ENCODE data around the gene MIP.

Gene MIP

DNA sequence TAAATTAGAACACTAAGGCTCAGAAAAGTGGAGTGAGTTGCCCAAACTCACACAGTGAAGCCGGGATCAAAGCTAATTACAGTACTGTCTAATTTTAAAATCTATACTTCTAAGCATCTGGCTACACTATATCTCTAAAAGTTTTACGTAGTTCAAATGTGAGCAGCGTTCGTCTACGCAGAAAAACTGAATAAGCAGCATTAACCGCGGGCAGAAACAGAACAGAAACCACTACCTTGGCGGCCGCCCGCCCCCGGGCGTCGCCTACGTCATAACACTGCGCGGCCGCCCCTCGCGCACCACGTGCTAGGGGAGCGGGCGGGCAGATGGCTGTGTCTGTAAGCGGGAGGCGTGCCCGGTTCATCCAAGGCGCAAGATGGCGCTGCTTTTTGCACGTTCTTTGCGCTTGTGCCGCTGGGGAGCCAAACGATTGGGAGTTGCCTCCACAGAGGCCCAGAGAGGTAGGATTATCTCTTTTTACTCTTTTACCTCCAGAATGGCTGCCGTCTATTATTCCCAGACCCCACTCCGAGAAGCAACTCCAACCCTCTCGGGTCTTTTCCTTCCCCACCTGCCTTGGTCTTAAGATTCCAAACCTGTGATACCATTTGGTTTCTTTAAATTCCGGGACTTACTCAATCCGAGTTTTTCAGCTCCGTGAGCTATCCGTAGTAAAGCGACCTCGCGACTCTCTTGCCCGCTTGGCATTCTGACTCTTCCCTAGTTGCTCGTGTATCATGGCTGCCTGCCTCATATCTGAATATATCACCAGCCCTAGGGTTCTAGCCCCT is 14.0 kb upstream of the MIP start, which contains the start of gene SPRYD4 (continued):
- peak; percentile 70; the same call in 1 of the 2 replicates for TF ChIP-seq ZNF76 (tag by site-specific recombination; IDR thresholded peaks at IDR 0.05; ENCODE audit: borderline replicate concordance, low read depth)
- TF ChIP-seq KLF7 (tag by site-specific recombination; IDR thresholded peaks at IDR 0.05; ENCODE audit: borderline replicate concordance), result peak; percentile 70
- no peak; the same call in 1 of the 2 replicates for TF ChIP-seq OSR2 (tag by site-specific recombination; IDR thresholded peaks at IDR 0.05)
- TF ChIP-seq EGR2 (tag by site-specific recombination; IDR thresholded peaks at IDR 0.05; ENCODE audit: low read depth), result peak; percentile 79
- TF ChIP-seq ZNF514 (tag by site-specific recombination; IDR thresholded peaks at IDR 0.05), result no peak
- no peak for TF ChIP-seq ZNF223 (tag by site-specific recombination; IDR thresholded peaks at IDR 0.05)
- peak; percentile 87; the same call in 1 of the 2 replicates for TF ChIP-seq ZFP37 (tag by site-specific recombination; IDR thresholded peaks at IDR 0.05)
- TF ChIP-seq GLIS2 (tag by site-specific recombination; IDR thresholded peaks at IDR 0.05), result peak; percentile 71
- TF ChIP-seq YY2 (tag by site-specific recombination; IDR thresholded peaks at IDR 0.05), result peak; percentile 72
- TF ChIP-seq SCRT1 (tag by site-specific recombination; IDR thresholded peaks at IDR 0.05; ENCODE audit: borderline replicate concordance), result no peak
- TF ChIP-seq, protein P1, sequence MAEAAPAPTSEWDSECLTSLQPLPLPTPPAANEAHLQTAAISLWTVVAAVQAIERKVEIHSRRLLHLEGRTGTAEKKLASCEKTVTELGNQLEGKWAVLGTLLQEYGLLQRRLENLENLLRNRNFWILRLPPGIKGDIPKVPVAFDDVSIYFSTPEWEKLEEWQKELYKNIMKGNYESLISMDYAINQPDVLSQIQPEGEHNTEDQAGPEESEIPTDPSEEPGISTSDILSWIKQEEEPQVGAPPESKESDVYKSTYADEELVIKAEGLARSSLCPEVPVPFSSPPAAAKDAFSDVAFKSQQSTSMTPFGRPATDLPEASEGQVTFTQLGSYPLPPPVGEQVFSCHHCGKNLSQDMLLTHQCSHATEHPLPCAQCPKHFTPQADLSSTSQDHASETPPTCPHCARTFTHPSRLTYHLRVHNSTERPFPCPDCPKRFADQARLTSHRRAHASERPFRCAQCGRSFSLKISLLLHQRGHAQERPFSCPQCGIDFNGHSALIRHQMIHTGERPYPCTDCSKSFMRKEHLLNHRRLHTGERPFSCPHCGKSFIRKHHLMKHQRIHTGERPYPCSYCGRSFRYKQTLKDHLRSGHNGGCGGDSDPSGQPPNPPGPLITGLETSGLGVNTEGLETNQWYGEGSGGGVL (tag by site-specific recombination; IDR thresholded peaks at IDR 0.05), result no peak
- 0 out of 2 replicates have a peak, but pooled peaks have one; percentile 77 for TF ChIP-seq ZNF768 (tag by site-specific recombination; IDR thresholded peaks at IDR 0.05)
- no peak for TF ChIP-seq ZNF623 (tag by site-specific recombination; IDR thresholded peaks at IDR 0.05)
- no peak for TF ChIP-seq ZBTB48 (tag by site-specific recombination; IDR thresholded peaks at IDR 0.05)
- no peak for TF ChIP-seq ZNF548 (tag by site-specific recombination; IDR thresholded peaks at IDR 0.05)
- 0 out of 2 replicates have a peak, but pooled peaks have one; percentile 29 for TF ChIP-seq ZNF843 (tag by site-specific recombination; IDR thresholded peaks at IDR 0.05)
- TF ChIP-seq ZNF830 (tag by site-specific recombination; IDR thresholded peaks at IDR 0.05; ENCODE audit: low read depth), result no peak
- TF ChIP-seq, protein P2, sequence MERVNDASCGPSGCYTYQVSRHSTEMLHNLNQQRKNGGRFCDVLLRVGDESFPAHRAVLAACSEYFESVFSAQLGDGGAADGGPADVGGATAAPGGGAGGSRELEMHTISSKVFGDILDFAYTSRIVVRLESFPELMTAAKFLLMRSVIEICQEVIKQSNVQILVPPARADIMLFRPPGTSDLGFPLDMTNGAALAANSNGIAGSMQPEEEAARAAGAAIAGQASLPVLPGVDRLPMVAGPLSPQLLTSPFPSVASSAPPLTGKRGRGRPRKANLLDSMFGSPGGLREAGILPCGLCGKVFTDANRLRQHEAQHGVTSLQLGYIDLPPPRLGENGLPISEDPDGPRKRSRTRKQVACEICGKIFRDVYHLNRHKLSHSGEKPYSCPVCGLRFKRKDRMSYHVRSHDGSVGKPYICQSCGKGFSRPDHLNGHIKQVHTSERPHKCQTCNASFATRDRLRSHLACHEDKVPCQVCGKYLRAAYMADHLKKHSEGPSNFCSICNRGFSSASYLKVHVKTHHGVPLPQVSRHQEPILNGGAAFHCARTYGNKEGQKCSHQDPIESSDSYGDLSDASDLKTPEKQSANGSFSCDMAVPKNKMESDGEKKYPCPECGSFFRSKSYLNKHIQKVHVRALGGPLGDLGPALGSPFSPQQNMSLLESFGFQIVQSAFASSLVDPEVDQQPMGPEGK (tag by site-specific recombination; IDR thresholded peaks at IDR 0.05), result peak; percentile 97
- no peak for TF ChIP-seq TCF7L2 (IDR thresholded peaks at IDR 0.05; ENCODE audit: borderline replicate concordance, low read depth, low read length)
- no peak for TF ChIP-seq ZNF555 (tag by site-specific recombination; conservative IDR thresholded peaks at IDR 0.05)
- TF ChIP-seq ZBTB1 (tag by site-specific recombination; IDR thresholded peaks at IDR 0.05), result no peak
- TF ChIP-seq ZNF157 (tag by site-specific recombination; IDR thresholded peaks at IDR 0.05), result 0 out of 2 replicates have a peak, but pooled peaks have one; percentile 19
- no peak for TF ChIP-seq HOXA7 (CRISPR knock-in tag; IDR thresholded peaks at IDR 0.05; ENCODE audit: borderline replicate concordance)
- 0 out of 2 replicates have a peak, but pooled peaks have one; percentile 20 for TF ChIP-seq ZNF518A (tag by site-specific recombination; conservative IDR thresholded peaks at IDR 0.05; ENCODE audit: low read depth)
- TF ChIP-seq ZNF776 (tag by site-specific recombination; IDR thresholded peaks at IDR 0.05; ENCODE audit: borderline replicate concordance), result no peak
- TF ChIP-seq, protein P3, sequence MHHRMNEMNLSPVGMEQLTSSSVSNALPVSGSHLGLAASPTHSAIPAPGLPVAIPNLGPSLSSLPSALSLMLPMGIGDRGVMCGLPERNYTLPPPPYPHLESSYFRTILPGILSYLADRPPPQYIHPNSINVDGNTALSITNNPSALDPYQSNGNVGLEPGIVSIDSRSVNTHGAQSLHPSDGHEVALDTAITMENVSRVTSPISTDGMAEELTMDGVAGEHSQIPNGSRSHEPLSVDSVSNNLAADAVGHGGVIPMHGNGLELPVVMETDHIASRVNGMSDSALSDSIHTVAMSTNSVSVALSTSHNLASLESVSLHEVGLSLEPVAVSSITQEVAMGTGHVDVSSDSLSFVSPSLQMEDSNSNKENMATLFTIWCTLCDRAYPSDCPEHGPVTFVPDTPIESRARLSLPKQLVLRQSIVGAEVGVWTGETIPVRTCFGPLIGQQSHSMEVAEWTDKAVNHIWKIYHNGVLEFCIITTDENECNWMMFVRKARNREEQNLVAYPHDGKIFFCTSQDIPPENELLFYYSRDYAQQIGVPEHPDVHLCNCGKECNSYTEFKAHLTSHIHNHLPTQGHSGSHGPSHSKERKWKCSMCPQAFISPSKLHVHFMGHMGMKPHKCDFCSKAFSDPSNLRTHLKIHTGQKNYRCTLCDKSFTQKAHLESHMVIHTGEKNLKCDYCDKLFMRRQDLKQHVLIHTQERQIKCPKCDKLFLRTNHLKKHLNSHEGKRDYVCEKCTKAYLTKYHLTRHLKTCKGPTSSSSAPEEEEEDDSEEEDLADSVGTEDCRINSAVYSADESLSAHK (tag by site-specific recombination; IDR thresholded peaks at IDR 0.05), result peak; percentile 94
- no peak for TF ChIP-seq ZNF202 (tag by site-specific recombination; IDR thresholded peaks at IDR 0.05; ENCODE audit: borderline replicate concordance)
- peak; percentile 84 for TF ChIP-seq SP2 (tag by site-specific recombination; IDR thresholded peaks at IDR 0.05)
